GM21381 (cell line): ENCODE measurements around the gene HIC2.
"Not testable (repeated sequence)": the region's sequence is repeated elsewhere in the genome, so short reads cannot be mapped to it uniquely, and the experiment has no call there.

Experiments used
- ATAC-seq: cut with Tn5 transposase; IDR thresholded peaks from one replicate; pipeline ENCODE4 v1.9.1; 2021; ENCODE audit warnings: mild to moderate bottlenecking, moderate library complexity; ENCODE audit not compliant: unreplicated experiment

The HIC2 gene

GRCh38 chr22:21434378-21435233 lies 17.4 kb downstream of the HIC2 start:
- ATAC-seq: not testable (repeated sequence)

GRCh38 chr22:21435998-21436810 lies 19.0 kb downstream of the HIC2 start:
- ATAC-seq: not testable (repeated sequence)

GRCh38 chr22:21438013-21438412 lies 20.8 kb downstream of the HIC2 start:
- ATAC-seq: not testable (repeated sequence)

- ATAC-seq: not testable (repeated sequence)
Observed at GRCh38 chr22:21440018-21440636, 23.0 kb downstream of the HIC2 start.

GRCh38 chr22:21440676-21441075 lies 23.5 kb downstream of the HIC2 start:
- not testable (repeated sequence) for ATAC-seq

- ATAC-seq: not testable (repeated sequence)
Observed at GRCh38 chr22:21441170-21441569, 24.0 kb downstream of the HIC2 start.

GRCh38 chr22:21442123-21442522 lies 25.0 kb downstream of the HIC2 start:
- not testable (repeated sequence) for ATAC-seq

- ATAC-seq: not testable (repeated sequence)
Observed at GRCh38 chr22:21442646-21443045, 25.5 kb downstream of the HIC2 start.

GRCh38 chr22:21443057-21443734 lies 26.0 kb downstream of the HIC2 start:
- no peak for ATAC-seq

GRCh38 chr22:21443735-21444421 lies 26.7 kb downstream of the HIC2 start:
- no peak for ATAC-seq

- no peak for ATAC-seq
Observed at GRCh38 chr22:21444701-21445436, 27.7 kb downstream of the HIC2 start.

- ATAC-seq: no peak
Observed at GRCh38 chr22:21445437-21446127, 28.4 kb downstream of the HIC2 start.

- ATAC-seq: no peak
Observed at GRCh38 chr22:21446128-21446826, 29.1 kb downstream of the HIC2 start.

- no peak for ATAC-seq
Observed at GRCh38 chr22:21446827-21447690, 29.9 kb downstream of the HIC2 start.

- ATAC-seq: no peak
Observed at GRCh38 chr22:21447694-21448402, 30.7 kb downstream of the HIC2 start.

GRCh38 chr22:21448627-21449416 lies 31.7 kb downstream of the HIC2 start:
- no peak for ATAC-seq
